Measurements from ENCODE around the gene PEMT. TPM values are rescaled to one million over a fixed set of nuclear protein-coding genes. Genes with fewer than 3 reads are reported as not detected.

The PEMT gene
- total and polyA plus RNA-seq, 2 of the 4 experiments (the other 2 are of a cell fraction), result 23.3 to 49.5 TPM

- Histone ChIP-seq H3K4ac (ENCODE audit: low read depth, low read length) (no peak overlapping the region), H3K14ac (replicated peaks; ENCODE audit: low read depth, low read length) (no peak overlapping the region), H3K36me3 (ENCODE audit: control insufficient read depth, insufficient read depth, low read length) (no peaks in the 10 kb centered on the region), H4K5ac (ENCODE audit: low read depth, low read length) (no peak overlapping the region), H3K9ac (ENCODE audit: low read depth, low read length) (no peak overlapping the region), H2AK5ac (ENCODE audit: low read depth, low read length) (no peak overlapping the region), H2BK5ac (ENCODE audit: low read depth, low read length, poor library complexity, severe bottlenecking) (no peak overlapping the region), H2BK15ac (ENCODE audit: low read depth, low read length) (no peak overlapping the region), H3K79me1 (ENCODE audit: low read depth in 1 of 2, low read length in 2 of 2) (no peaks in the 10 kb centered on the region), H2AFZ (replicated peaks; ENCODE audit: low read length, poor library complexity) (no peak overlapping the region), H3K9me1 (ENCODE audit: insufficient read depth, low read length) (0 out of 2 replicates have a peak, but pooled peaks cover 4% of the 10 kb centered on the region), H2AK9ac (replicated peaks; ENCODE audit: low read depth, low read length, poor library complexity) (no peak overlapping the region), H4K91ac (ENCODE audit: insufficient read depth, low read depth, low read length) (peak overlapping the region; percentile 15; the same call in 1 of the 2 replicates), H3K56ac (ENCODE audit: extremely low read depth, insufficient read depth, low read length) (no peak overlapping the region), H3K18ac (ENCODE audit: low read depth, low read length) (no peak overlapping the region), H2BK20ac (ENCODE audit: low read depth, low read length) (no peak overlapping the region), H3K4me2 (ENCODE audit: low read depth, low read length) (no peak overlapping the region), H4K20me1 (ENCODE audit: insufficient read depth, low read length) (no peaks in the 10 kb centered on the region), H2BK120ac (ENCODE audit: low read depth, low read length) (no peak overlapping the region), H3K27ac (ENCODE audit: insufficient read depth, low read length) (no peak overlapping the region), H4K8ac (ENCODE audit: low read depth in 2 of 2, low read length in 2 of 2) (no peak overlapping the region), H3K27me3 (ENCODE audit: control insufficient read depth, insufficient read depth, low read length) (no peaks in the 10 kb centered on the region), H3K23ac (ENCODE audit: low read depth, low read length) (no peak overlapping the region), H3K4me3 (ENCODE audit: insufficient read depth, low read depth, low read length) (no peak overlapping the region), H3K4me1 (ENCODE audit: control insufficient read depth, insufficient read depth, low read length) (peaks cover 8% of the 10 kb centered on the region; the same call in 1 of the 2 replicates), H3K9me3 (ENCODE audit: control insufficient read depth, insufficient read depth, low read length) (no peaks in the 10 kb centered on the region)
- 100% methylated on average over 3 of the region's 10 CpGs; no CpG with 5 or more reads in 1 of the 2 experiments for WGBS, 2 experiments (ENCODE audit: extremely low coverage in 2 of 2, insufficient read length in 1 of 2)
- intact Hi-C loops (cut with micrococcal nuclease) (no loop called here), in situ Hi-C loops (cut with MboI; ENCODE audit: low sequenced_read_pairs) (no loop called here), dilution Hi-C loops (cut with HindIII; ENCODE audit: low sequenced_read_pairs, unreplicated experiment) (no loop called here)
- ATAC-seq (ENCODE audit: low read depth) (no peak), DNase-seq (no peak)
- ChIA-PET CTCF (no interaction called here), POLR2A (ENCODE audit: unreplicated experiment) (no interaction called here)
- no TSS peak for BruUV-seq (replicated peaks)
- TF ChIP-seq SMC3 (IDR thresholded peaks at IDR 0.05; ENCODE audit: low read depth, low read length), result no peak
- no peak for TF ChIP-seq USF2 (IDR thresholded peaks at IDR 0.05; ENCODE audit: low read depth, low read length)
- TF ChIP-seq RCOR1 (IDR thresholded peaks at IDR 0.05; ENCODE audit: insufficient replicate concordance, low read length), result no peak
- no peak for TF ChIP-seq NFE2L2 (IDR thresholded peaks at IDR 0.05; ENCODE audit: low read depth, low read length)
- no peak for TF ChIP-seq RFX5 (IDR thresholded peaks at IDR 0.05; ENCODE audit: low read depth, low read length)
- TF ChIP-seq FOS (IDR thresholded peaks at IDR 0.05; ENCODE audit: low read depth, low read length), result no peak
- TF ChIP-seq BHLHE40 (IDR thresholded peaks at IDR 0.05; ENCODE audit: low read depth, low read length), result no peak
- no peak for TF ChIP-seq ELK1 (IDR thresholded peaks at IDR 0.05; ENCODE audit: borderline replicate concordance, low read depth, low read length)
These were observed 51.9 kb downstream of the PEMT start for GRCh38 chr17:17539591-17539990.

Measured in IMR-90 (cell line).